OCI-LY1 (cell line): Measurements from ENCODE around the gene ST7.

Experiments
- CTCF ChIP-seq: fragments of 200-600 bp; sonication (generic), shearing (Covaris generic); IDR thresholded peaks from 2 replicates; pipeline ENCODE4 v1.5.1; 2017; ENCODE audit warnings: mild to moderate bottlenecking, antibody characterized with exemption, low read length, moderate library complexity, mixed read lengths
- EZH2 ChIP-seq: fragments of 200-600 bp; sonication (generic), shearing (Covaris generic); IDR thresholded peaks from 2 replicates; pipeline ENCODE4 v1.8.0; 2017; ENCODE audit warnings: borderline replicate concordance, mixed run types, mild to moderate bottlenecking, antibody characterized with exemption, low read length, moderate library complexity, mixed read lengths

- TF ChIP-seq EZH2 (no peak), CTCF (no peak)
Measured at GRCh38 chr7:117269886-117270285, 316.6 kb downstream of the ST7 start.
